Activated CD8-positive, alpha-beta T cell treated with anti-CD3 and anti-CD28 coated beads for 36 hours (primary cell): ENCODE results near the gene SERGEF. TPM values are rescaled to one million over a fixed set of nuclear protein-coding genes. Genes with fewer than 3 reads are reported as not detected.

Experiments
- ATAC-seq: fragments of 200-7000 bp; cut with Tn5 transposase; one replicate; pipeline ENCODE4 v1.10.0; 2021; ENCODE audit warnings: mild to moderate bottlenecking, moderate library complexity
- CTCF ChIA-PET: fragments of 350-600 bp; sonication (Branson Sonifier 250); formaldehyde crosslinking; loops from one replicate; lab custom pipeline; 2021; ENCODE audit warnings: antibody characterized with exemption; lab: Charles Lee
- POLR2A ChIA-PET: fragments of 350-600 bp; sonication (Branson Sonifier 250); formaldehyde crosslinking; loops from one replicate; lab custom pipeline; 2021; ENCODE audit warnings: antibody characterized with exemption; lab: Charles Lee
- DNase-seq: peaks from one replicate; pipeline ENCODE4 v3.0.0-alpha.2; 2020
- H3K27ac Mint-ChIP-seq: one replicate; pipeline ENCODE4 v1.8.0; 2021; ENCODE audit warnings: mild to moderate bottlenecking, mixed read lengths
- H3K27me3 Mint-ChIP-seq: one replicate; pipeline ENCODE4 v1.8.0; 2021; ENCODE audit warnings: mixed read lengths
- H3K36me3 Mint-ChIP-seq: one replicate; pipeline ENCODE4 v1.8.0; 2021; ENCODE audit warnings: low read depth, mixed read lengths
- H3K4me1 Mint-ChIP-seq: one replicate; pipeline ENCODE4 v1.8.0; 2021; ENCODE audit warnings: low read depth, mixed read lengths
- H3K4me3 Mint-ChIP-seq: one replicate; pipeline ENCODE4 v1.8.0; 2021; ENCODE audit warnings: mild to moderate bottlenecking, moderate library complexity, mixed read lengths
- H3K9me3 Mint-ChIP-seq: one replicate; pipeline ENCODE4 v1.8.0; 2021; ENCODE audit warnings: mixed read lengths
- CTCF ChIP-seq: fragments of 200-600 bp; IDR thresholded peaks from one replicate; pipeline ENCODE4 v1.8.0; 2022; ENCODE audit warnings: antibody characterized with exemption, mild to moderate bottlenecking
- intact Hi-C: fragments of 100-400 bp; cut with micrococcal nuclease; formaldehyde crosslinking; loops from one replicate; pipeline ENCODE4 v1.10.0; 2022
- total RNA-seq, 2 experiments: library from RNA; stranded (reverse); gene quantifications; one replicate each; pipeline ENCODE4 v1.2.3, GENCODE V29; 2021

The SERGEF gene
- total RNA-seq, 2 experiments from 2014 or later, result 56.2 to 64.4 TPM

GRCh38 chr11:17814546-17814945 lies 198.3 kb downstream of the SERGEF start:
- intact Hi-C loops, result no loop called here
- no peaks in the 10 kb centered on the region for H3K9me3 Mint-ChIP-seq
- no peaks in the 10 kb centered on the region for H3K27me3 Mint-ChIP-seq
- H3K4me3 Mint-ChIP-seq, result no peak overlapping the region
- H3K4me1 Mint-ChIP-seq, result no peaks in the 10 kb centered on the region
- no peak for TF ChIP-seq CTCF
- CTCF ChIA-PET, result no interaction called here
- ATAC-seq (no peak), DNase-seq (no peak)
- POLR2A ChIA-PET, result no interaction called here
- no peaks in the 10 kb centered on the region for H3K36me3 Mint-ChIP-seq
- H3K27ac Mint-ChIP-seq, result no peak overlapping the region

GRCh38 chr11:17813391-17814059 lies 199.3 kb downstream of the SERGEF start:
- H3K9me3 Mint-ChIP-seq, result no peaks in the 10 kb centered on the region
- DNase-seq, result no peak
- intact Hi-C loops, result no loop called here
- CTCF ChIA-PET, result interaction anchor here (1.0 kb wide), 1 partner anchor 82 kb away, joined by 4 read pairs; no protein-coding TSS in a partner anchor
- no peaks in the 10 kb centered on the region for H3K36me3 Mint-ChIP-seq
- no peak overlapping the region for H3K27ac Mint-ChIP-seq
- no peak for TF ChIP-seq CTCF
- ATAC-seq, result no peak
- no peaks in the 10 kb centered on the region for H3K4me1 Mint-ChIP-seq
- POLR2A ChIA-PET, result interaction anchor here (1.4 kb wide), 1 partner anchor 12 kb away, joined by 3 read pairs; no protein-coding TSS in a partner anchor
- no peaks in the 10 kb centered on the region for H3K27me3 Mint-ChIP-seq
- H3K4me3 Mint-ChIP-seq, result no peak overlapping the region

- no peak for TF ChIP-seq CTCF
Measured at GRCh38 chr11:17812865-17813187, 200.0 kb downstream of the SERGEF start.

GRCh38 chr11:17812091-17812864 lies 200.6 kb downstream of the SERGEF start:
- intact Hi-C loops, result no loop called here
- Mint-ChIP-seq H3K4me3 (no peak overlapping the region), H3K27ac (no peak overlapping the region), H3K9me3 (no peaks in the 10 kb centered on the region), H3K27me3 (no peaks in the 10 kb centered on the region), H3K36me3 (no peaks in the 10 kb centered on the region), H3K4me1 (no peaks in the 10 kb centered on the region)
- ChIA-PET CTCF (interaction anchor here (1.0 kb wide), 1 partner anchor 81 kb away, joined by 4 read pairs; no protein-coding TSS in a partner anchor), POLR2A (no interaction called here)
- no peak for DNase-seq
- TF ChIP-seq CTCF, result no peak
- no peak for ATAC-seq

More at GRCh38 chr11:17812865-17813187, 200.0 kb downstream of the SERGEF start:
- ChIA-PET POLR2A (interaction anchor here (1.4 kb wide), 1 partner anchor 11 kb away, joined by 3 read pairs; no protein-coding TSS in a partner anchor), CTCF (interaction anchor here (1.0 kb wide), 1 partner anchor 82 kb away, joined by 4 read pairs; no protein-coding TSS in a partner anchor)
- H3K4me1 Mint-ChIP-seq, result no peaks in the 10 kb centered on the region
- ATAC-seq (no peak), DNase-seq (no peak)
- no peak overlapping the region for H3K27ac Mint-ChIP-seq
- intact Hi-C loops, result no loop called here
- H3K36me3 Mint-ChIP-seq, result no peaks in the 10 kb centered on the region
- H3K27me3 Mint-ChIP-seq, result no peaks in the 10 kb centered on the region
- no peaks in the 10 kb centered on the region for H3K9me3 Mint-ChIP-seq
- no peak overlapping the region for H3K4me3 Mint-ChIP-seq

- CTCF ChIA-PET, result no interaction called here
- POLR2A ChIA-PET, result no interaction called here
Measured at GRCh38 chr11:17811352-17811751, 201.5 kb downstream of the SERGEF start.

More at GRCh38 chr11:17811352-17811751, 201.5 kb downstream of the SERGEF start:
- TF ChIP-seq CTCF, result no peak
- Mint-ChIP-seq H3K27ac (no peak overlapping the region), H3K36me3 (peaks cover 2% of the 10 kb centered on the region), H3K27me3 (no peaks in the 10 kb centered on the region), H3K9me3 (no peaks in the 10 kb centered on the region), H3K4me3 (no peak overlapping the region), H3K4me1 (no peaks in the 10 kb centered on the region)
- no peak for ATAC-seq
- DNase-seq, result no peak
- intact Hi-C loops, result no loop called here
